Urothelium cell line (cell line): ENCODE measurements around the gene S100A5.
A peak's percentile ranks its signal among the peaks of the same experiment; 100 is the strongest.

ENCODE experiments used
- DNase-seq: peaks from one replicate; pipeline ENCODE4 v3.0.0; 2011; ENCODE audit warnings: low spot score, mixed read lengths
- FAIRE-seq: peaks from 2 replicates; lab custom pipeline; 2011; peaks lifted over from hg19 to GRCh38; lab: Jason Lieb, UNC

S100A5 gene

GRCh38 chr1:153513023-153513422 lies 27.7 kb downstream of the S100A5 start:
- no peak for DNase-seq
- no peak for FAIRE-seq

- FAIRE-seq (no peak), DNase-seq (peak; percentile 87)
Observed at GRCh38 chr1:153510984-153511410, 29.7 kb downstream of the S100A5 start.

GRCh38 chr1:153509729-153510354 lies 30.9 kb downstream of the S100A5 start:
- no peak for FAIRE-seq

GRCh38 chr1:153509036-153509435 lies 31.7 kb downstream of the S100A5 start:
- FAIRE-seq: no peak
- no peak for DNase-seq

More at GRCh38 chr1:153509729-153510354, 30.9 kb downstream of the S100A5 start:
- peak; percentile 74 for DNase-seq

- FAIRE-seq (no peak), DNase-seq (no peak)
Observed at GRCh38 chr1:153507926-153508583, 32.7 kb downstream of the S100A5 start.

- FAIRE-seq: no peak
- peak; percentile 84 for DNase-seq
Observed at GRCh38 chr1:153506831-153507413, 33.8 kb downstream of the S100A5 start.

- FAIRE-seq: no peak
- no peak for DNase-seq
Observed at GRCh38 chr1:153506386-153506785, 34.3 kb downstream of the S100A5 start.

- FAIRE-seq: no peak
- DNase-seq: no peak
Observed at GRCh38 chr1:153505576-153505975, 35.2 kb downstream of the S100A5 start.

GRCh38 chr1:153503766-153504165 lies 37.0 kb downstream of the S100A5 start:
- DNase-seq: no peak
- FAIRE-seq: no peak

GRCh38 chr1:153498746-153499145 lies 42.0 kb downstream of the S100A5 start:
- FAIRE-seq (no peak), DNase-seq (no peak)

- no peak for FAIRE-seq
- DNase-seq: no peak
Observed at GRCh38 chr1:153495536-153495935, 45.2 kb downstream of the S100A5 start.

GRCh38 chr1:153494976-153495535 lies 45.7 kb downstream of the S100A5 start:
- DNase-seq (peak; percentile 61), FAIRE-seq (peak; percentile 20)

- FAIRE-seq (no peak), DNase-seq (no peak)
Observed at GRCh38 chr1:153493343-153493960, 47.3 kb downstream of the S100A5 start.

- DNase-seq (peak; percentile 83), FAIRE-seq (no peak)
Observed at GRCh38 chr1:153490272-153491051, 50.3 kb downstream of the S100A5 start.

- FAIRE-seq (no peak), DNase-seq (no peak)
Observed at GRCh38 chr1:153488731-153489130, 52.0 kb downstream of the S100A5 start.

- FAIRE-seq (no peak), DNase-seq (no peak)
Observed at GRCh38 chr1:153487707-153488106, 53.0 kb downstream of the S100A5 start.
